GM12878 (cell line): ENCODE results near the gene SNX3.

ENCODE experiments used
- CEBPB ChIP-seq, 2 experiments: fragments of 150-350 bp in 1 of 2; IDR thresholded peaks; 2 replicates each; pipeline ENCODE4 v1.6.1; 2012 to 2014; ENCODE audit warnings: low read depth in 2 of 2, low read length in 2 of 2, borderline replicate concordance in 1 of 2, inconsistent platforms in 1 of 2
- CHD2 ChIP-seq: IDR thresholded peaks from 2 replicates; pipeline ENCODE4 v1.6.1; 2011; ENCODE audit warnings: low read depth, low read length, improper control_type of control experiment, borderline replicate concordance
- ESRRA ChIP-seq: IDR thresholded peaks from 2 replicates; pipeline ENCODE4 v1.6.1; 2012; ENCODE audit warnings: mild to moderate bottlenecking, low read length, improper control_type of control experiment
- EZH2 ChIP-seq: IDR thresholded peaks from 2 replicates; pipeline ENCODE4 v1.6.1; 2012; ENCODE audit warnings: low read depth, mild to moderate bottlenecking, control low read depth, inconsistent platforms, low read length, borderline replicate concordance; ENCODE audit not compliant: control insufficient read depth
- FOXM1 ChIP-seq: IDR thresholded peaks from 2 replicates; pipeline ENCODE4 v1.6.1; 2012; ENCODE audit warnings: low read depth, mild to moderate bottlenecking, inconsistent platforms, low read length, moderate library complexity
- HDAC6 ChIP-seq: fragments of 200-600 bp; sonication (generic); IDR thresholded peaks from one replicate; pipeline ENCODE4 v1.8.0; 2017; ENCODE audit warnings: antibody characterized with exemption; ENCODE audit not compliant: unreplicated experiment
- MXI1 ChIP-seq: fragments of 150-350 bp; IDR thresholded peaks from 2 replicates; pipeline ENCODE4 v1.6.1; 2011; ENCODE audit warnings: low read depth, mild to moderate bottlenecking, inconsistent platforms, low read length, improper control_type of control experiment
- POLR2A ChIP-seq: IDR thresholded peaks from 2 replicates; pipeline ENCODE4 v1.6.1; 2011; ENCODE audit warnings: low read depth, mild to moderate bottlenecking, low read length
- POLR2AphosphoS5 ChIP-seq: IDR thresholded peaks from 2 replicates; pipeline ENCODE4 v1.6.1; 2011; ENCODE audit warnings: mild to moderate bottlenecking, low read length, inconsistent platforms
- TF ChIP-seq, protein P1 (sequence below): IDR thresholded peaks from 2 replicates; pipeline ENCODE4 v1.6.1; 2011; ENCODE audit warnings: borderline replicate concordance, low read depth, mild to moderate bottlenecking, moderate library complexity, mixed read lengths, low read length; ENCODE audit not compliant: insufficient read depth; ENCODE audit errors: extremely low read length
- TF ChIP-seq, protein P2 (sequence below): IDR thresholded peaks from 2 replicates; pipeline ENCODE4 v1.6.1; 2011; ENCODE audit warnings: low read depth, mild to moderate bottlenecking, low read length, moderate library complexity, borderline replicate concordance; ENCODE audit errors: extremely low read depth
- TF ChIP-seq, protein P3 (sequence below): fragments of 450-650 bp; IDR thresholded peaks from 2 replicates; pipeline ENCODE4 v1.6.1; 2017; ENCODE audit warnings: mild to moderate bottlenecking
- TF ChIP-seq, protein P4 (sequence below), 3 experiments: IDR thresholded peaks in 2 of 3; conservative IDR thresholded peaks in 1 of 3; 2 replicates each; pipeline ENCODE4 v1.5.1; 2011; ENCODE audit warnings: low read depth in 3 of 3, low read length in 3 of 3, mild to moderate bottlenecking in 3 of 3, control low read depth in 2 of 3, moderate library complexity in 2 of 3, inconsistent platforms in 1 of 3, mixed read lengths in 1 of 3; ENCODE audit not compliant: control insufficient read depth in 2 of 3, insufficient read depth in 1 of 3; ENCODE audit errors: extremely low read depth in 1 of 3
- TF ChIP-seq, protein P5 (sequence below): IDR thresholded peaks from 2 replicates; pipeline ENCODE4 v1.6.1; 2011; ENCODE audit warnings: low read depth, low read length, improper control_type of control experiment, borderline replicate concordance

DNA sequence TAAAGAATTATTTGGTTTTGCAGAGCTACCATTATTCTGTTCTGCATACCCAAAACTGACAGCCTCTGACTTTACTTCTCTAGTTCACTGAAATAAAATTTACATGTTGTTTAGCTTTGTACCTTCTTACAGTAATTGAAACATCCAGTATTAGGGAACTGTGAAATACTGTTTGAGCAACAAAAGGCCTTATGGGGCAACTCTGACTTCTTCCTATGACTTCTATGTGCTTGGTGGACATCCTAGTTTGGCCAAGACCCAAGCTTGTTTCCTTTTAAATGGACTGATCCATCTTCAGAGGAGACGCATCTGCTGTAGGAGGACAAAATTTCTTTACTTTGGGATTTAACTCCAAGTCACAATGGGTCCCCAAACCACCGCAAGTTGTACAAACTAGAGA, 50.3 kb downstream of the SNX3 start:
- TF ChIP-seq ESRRA (no peak), CHD2 (no peak), MXI1 (no peak), CEBPB (IDR thresholded peaks at IDR 0.05; ENCODE audit: borderline replicate concordance in 1 of 2, low read depth in 2 of 2, low read length in 2 of 2) (no peak), EZH2 (no peak), FOXM1 (no peak), HDAC6 (no peak), POLR2AphosphoS5 (no peak), POLR2A (no peak)
- TF ChIP-seq, protein P1, sequence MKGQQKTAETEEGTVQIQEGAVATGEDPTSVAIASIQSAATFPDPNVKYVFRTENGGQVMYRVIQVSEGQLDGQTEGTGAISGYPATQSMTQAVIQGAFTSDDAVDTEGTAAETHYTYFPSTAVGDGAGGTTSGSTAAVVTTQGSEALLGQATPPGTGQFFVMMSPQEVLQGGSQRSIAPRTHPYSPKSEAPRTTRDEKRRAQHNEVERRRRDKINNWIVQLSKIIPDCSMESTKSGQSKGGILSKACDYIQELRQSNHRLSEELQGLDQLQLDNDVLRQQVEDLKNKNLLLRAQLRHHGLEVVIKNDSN = no peak
- TF ChIP-seq, protein P2, sequence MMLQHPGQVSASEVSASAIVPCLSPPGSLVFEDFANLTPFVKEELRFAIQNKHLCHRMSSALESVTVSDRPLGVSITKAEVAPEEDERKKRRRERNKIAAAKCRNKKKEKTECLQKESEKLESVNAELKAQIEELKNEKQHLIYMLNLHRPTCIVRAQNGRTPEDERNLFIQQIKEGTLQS = no peak
- TF ChIP-seq, protein P3, sequence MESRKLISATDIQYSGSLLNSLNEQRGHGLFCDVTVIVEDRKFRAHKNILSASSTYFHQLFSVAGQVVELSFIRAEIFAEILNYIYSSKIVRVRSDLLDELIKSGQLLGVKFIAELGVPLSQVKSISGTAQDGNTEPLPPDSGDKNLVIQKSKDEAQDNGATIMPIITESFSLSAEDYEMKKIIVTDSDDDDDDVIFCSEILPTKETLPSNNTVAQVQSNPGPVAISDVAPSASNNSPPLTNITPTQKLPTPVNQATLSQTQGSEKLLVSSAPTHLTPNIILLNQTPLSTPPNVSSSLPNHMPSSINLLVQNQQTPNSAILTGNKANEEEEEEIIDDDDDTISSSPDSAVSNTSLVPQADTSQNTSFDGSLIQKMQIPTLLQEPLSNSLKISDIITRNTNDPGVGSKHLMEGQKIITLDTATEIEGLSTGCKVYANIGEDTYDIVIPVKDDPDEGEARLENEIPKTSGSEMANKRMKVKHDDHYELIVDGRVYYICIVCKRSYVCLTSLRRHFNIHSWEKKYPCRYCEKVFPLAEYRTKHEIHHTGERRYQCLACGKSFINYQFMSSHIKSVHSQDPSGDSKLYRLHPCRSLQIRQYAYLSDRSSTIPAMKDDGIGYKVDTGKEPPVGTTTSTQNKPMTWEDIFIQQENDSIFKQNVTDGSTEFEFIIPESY = no peak
- TF ChIP-seq, protein P4, sequence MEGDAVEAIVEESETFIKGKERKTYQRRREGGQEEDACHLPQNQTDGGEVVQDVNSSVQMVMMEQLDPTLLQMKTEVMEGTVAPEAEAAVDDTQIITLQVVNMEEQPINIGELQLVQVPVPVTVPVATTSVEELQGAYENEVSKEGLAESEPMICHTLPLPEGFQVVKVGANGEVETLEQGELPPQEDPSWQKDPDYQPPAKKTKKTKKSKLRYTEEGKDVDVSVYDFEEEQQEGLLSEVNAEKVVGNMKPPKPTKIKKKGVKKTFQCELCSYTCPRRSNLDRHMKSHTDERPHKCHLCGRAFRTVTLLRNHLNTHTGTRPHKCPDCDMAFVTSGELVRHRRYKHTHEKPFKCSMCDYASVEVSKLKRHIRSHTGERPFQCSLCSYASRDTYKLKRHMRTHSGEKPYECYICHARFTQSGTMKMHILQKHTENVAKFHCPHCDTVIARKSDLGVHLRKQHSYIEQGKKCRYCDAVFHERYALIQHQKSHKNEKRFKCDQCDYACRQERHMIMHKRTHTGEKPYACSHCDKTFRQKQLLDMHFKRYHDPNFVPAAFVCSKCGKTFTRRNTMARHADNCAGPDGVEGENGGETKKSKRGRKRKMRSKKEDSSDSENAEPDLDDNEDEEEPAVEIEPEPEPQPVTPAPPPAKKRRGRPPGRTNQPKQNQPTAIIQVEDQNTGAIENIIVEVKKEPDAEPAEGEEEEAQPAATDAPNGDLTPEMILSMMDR (IDR thresholded peaks at IDR 0.05 in 2 of 3, conservative IDR thresholded peaks at IDR 0.05 in 1 of 3; ENCODE audit: control insufficient read depth in 2 of 3, extremely low read depth in 1 of 3, insufficient read depth in 1 of 3, low read depth in 3 of 3, low read length in 3 of 3) = no peak
- TF ChIP-seq, protein P5, sequence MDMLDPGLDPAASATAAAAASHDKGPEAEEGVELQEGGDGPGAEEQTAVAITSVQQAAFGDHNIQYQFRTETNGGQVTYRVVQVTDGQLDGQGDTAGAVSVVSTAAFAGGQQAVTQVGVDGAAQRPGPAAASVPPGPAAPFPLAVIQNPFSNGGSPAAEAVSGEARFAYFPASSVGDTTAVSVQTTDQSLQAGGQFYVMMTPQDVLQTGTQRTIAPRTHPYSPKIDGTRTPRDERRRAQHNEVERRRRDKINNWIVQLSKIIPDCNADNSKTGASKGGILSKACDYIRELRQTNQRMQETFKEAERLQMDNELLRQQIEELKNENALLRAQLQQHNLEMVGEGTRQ = no peak
